H9 (cell line): Measurements from ENCODE around the gene PCSK6. TPM values are rescaled to one million over a fixed set of nuclear protein-coding genes. Genes with fewer than 3 reads are reported as not detected.

Experiments
- DNase-seq: peaks from one replicate; pipeline ENCODE4 v3.0.0-alpha.2; 2017
- H2AFZ ChIP-seq: one replicate; pipeline ENCODE4 v1.6.1; 2013; ENCODE audit warnings: mild to moderate bottlenecking, low read length, control low read depth, moderate library complexity
- H2AK5ac ChIP-seq: 2 replicates; pipeline ENCODE4 v1.6.1; 2013; ENCODE audit warnings: low read length, control low read depth, mixed read lengths; ENCODE audit not compliant: insufficient read length
- H2BK120ac ChIP-seq: one replicate; pipeline ENCODE4 v1.6.1; 2013; ENCODE audit warnings: low read depth, mild to moderate bottlenecking, low read length, control low read depth, inconsistent platforms; ENCODE audit not compliant: poor library complexity, severe bottlenecking
- H2BK12ac ChIP-seq: 2 replicates; pipeline ENCODE4 v1.6.1; 2013; ENCODE audit warnings: low read length, control low read depth, mixed read lengths, low read depth; ENCODE audit not compliant: insufficient read length
- H2BK15ac ChIP-seq: 2 replicates; pipeline ENCODE4 v1.6.1; 2013; ENCODE audit warnings: low read depth, low read length, control low read depth
- H2BK20ac ChIP-seq: one replicate; pipeline ENCODE4 v1.6.1; 2013; ENCODE audit warnings: low read depth, mild to moderate bottlenecking, low read length, control low read depth, inconsistent platforms; ENCODE audit not compliant: poor library complexity, severe bottlenecking
- H2BK5ac ChIP-seq: 2 replicates; pipeline ENCODE4 v1.6.1; 2013; ENCODE audit warnings: low read length, control low read depth, mixed read lengths; ENCODE audit not compliant: insufficient read length
- H3K14ac ChIP-seq: 2 replicates; pipeline ENCODE4 v1.6.1; 2013; ENCODE audit warnings: low read length, control low read depth; ENCODE audit not compliant: insufficient read depth
- H3K18ac ChIP-seq: 2 replicates; pipeline ENCODE4 v1.6.1; 2013; ENCODE audit warnings: low read depth, mild to moderate bottlenecking, mixed read lengths, low read length, control low read depth; ENCODE audit not compliant: insufficient read length
- H3K23ac ChIP-seq: 2 replicates; pipeline ENCODE4 v1.6.1; 2013; ENCODE audit warnings: low read length, control low read depth, mixed read lengths, low read depth; ENCODE audit not compliant: insufficient read length
- H3K23me2 ChIP-seq: 2 replicates; pipeline ENCODE4 v1.6.1; 2013; ENCODE audit warnings: low read depth, mild to moderate bottlenecking, mixed read lengths, low read length, control low read depth; ENCODE audit not compliant: insufficient read length, poor library complexity, severe bottlenecking
- H3K27ac ChIP-seq: 2 replicates; pipeline ENCODE4 v1.5.1; 2013; ENCODE audit warnings: low read length, control low read depth, mixed read lengths, low read depth; ENCODE audit not compliant: insufficient read length
- H3K27me3 ChIP-seq: 2 replicates; pipeline ENCODE4 v1.6.1; 2013; ENCODE audit warnings: low read length, control low read depth, inconsistent platforms; ENCODE audit not compliant: insufficient read depth
- H3K4ac ChIP-seq: 2 replicates; pipeline ENCODE4 v1.6.1; 2013; ENCODE audit warnings: low read depth, mild to moderate bottlenecking, control low read depth, inconsistent platforms, low read length, moderate library complexity
- H3K4me1 ChIP-seq: 2 replicates; pipeline ENCODE4 v1.6.1; 2013; ENCODE audit warnings: low read length, control low read depth, inconsistent platforms; ENCODE audit not compliant: insufficient read depth
- H3K4me2 ChIP-seq: 2 replicates; pipeline ENCODE4 v1.6.1; 2013; ENCODE audit warnings: low read length, control low read depth, mixed read lengths; ENCODE audit not compliant: insufficient read length, insufficient read depth
- H3K56ac ChIP-seq: 2 replicates; pipeline ENCODE4 v1.6.1; 2013; ENCODE audit warnings: low read depth, mild to moderate bottlenecking, mixed read lengths, low read length, control low read depth; ENCODE audit not compliant: insufficient read length
- H3K79me1 ChIP-seq: 2 replicates; pipeline ENCODE4 v1.6.1; 2013; ENCODE audit warnings: low read depth, mild to moderate bottlenecking, moderate library complexity, low read length, control low read depth, inconsistent platforms; ENCODE audit not compliant: insufficient read depth, poor library complexity, severe bottlenecking
- H3K79me2 ChIP-seq: 2 replicates; pipeline ENCODE4 v1.6.1; 2013; ENCODE audit warnings: low read length, control low read depth, inconsistent platforms; ENCODE audit not compliant: insufficient read depth
- H3K9ac ChIP-seq: 2 replicates; pipeline ENCODE4 v1.6.1; 2013; ENCODE audit warnings: low read length, control low read depth, mixed read lengths; ENCODE audit not compliant: insufficient read length; ENCODE audit errors: extremely low read depth
- H3K9me3 ChIP-seq: one replicate; pipeline ENCODE4 v1.6.1; 2013; ENCODE audit warnings: low read depth, low read length, inconsistent platforms; ENCODE audit not compliant: control insufficient read depth
- H3T11ph ChIP-seq: one replicate; pipeline ENCODE4 v1.6.1; 2013; ENCODE audit warnings: mild to moderate bottlenecking, low read length, control low read depth, inconsistent platforms
- H4K20me1 ChIP-seq: one replicate; pipeline ENCODE4 v1.6.1; 2013; ENCODE audit not compliant: control insufficient read depth, insufficient read length, insufficient read depth
- H4K5ac ChIP-seq: 2 replicates; pipeline ENCODE4 v1.6.1; 2013; ENCODE audit warnings: low read depth, mild to moderate bottlenecking, mixed read lengths, low read length, control low read depth; ENCODE audit not compliant: insufficient read length
- H4K8ac ChIP-seq: replicated peaks from 2 replicates; pipeline ENCODE4 v1.6.1; 2013; ENCODE audit warnings: low read length, control low read depth, mixed read lengths, low read depth; ENCODE audit not compliant: insufficient read length
- H4K91ac ChIP-seq: 2 replicates; pipeline ENCODE4 v1.6.1; 2013; ENCODE audit warnings: low read depth, mild to moderate bottlenecking, moderate library complexity, mixed read lengths, low read length, control low read depth; ENCODE audit not compliant: insufficient read length
- H3K27ac Mint-ChIP-seq, 3 experiments: 2 replicates in 2 of 3; 3 replicates in 1 of 3; pipeline ENCODE4 v1.8.0; 2020 to 2021; ENCODE audit warnings: mixed read lengths in 3 of 3, mild to moderate bottlenecking in 1 of 3, moderate library complexity in 1 of 3
- H3K27me3 Mint-ChIP-seq: 2 replicates; pipeline ENCODE4 v1.8.0; 2021; ENCODE audit warnings: low read depth, mild to moderate bottlenecking, moderate library complexity, mixed read lengths
- H3K36me3 Mint-ChIP-seq, 3 experiments: 2 replicates in 2 of 3; 3 replicates in 1 of 3; pipeline ENCODE4 v1.8.0; 2020 to 2021; ENCODE audit warnings: low read depth in 3 of 3, mixed read lengths in 3 of 3; ENCODE audit not compliant: insufficient read depth in 1 of 3
- H3K4me1 Mint-ChIP-seq, 2 experiments: 2 replicates each; pipeline ENCODE4 v1.8.0; 2020; ENCODE audit warnings: mixed read lengths in 2 of 2
- H3K4me3 Mint-ChIP-seq, 2 experiments: 2 replicates in 1 of 2; 3 replicates in 1 of 2; pipeline ENCODE4 v1.8.0; 2020 to 2021; ENCODE audit warnings: mild to moderate bottlenecking in 2 of 2, mixed read lengths in 2 of 2, moderate library complexity in 1 of 2
- H3K9me3 Mint-ChIP-seq, 2 experiments: 2 replicates in 1 of 2; 3 replicates in 1 of 2; pipeline ENCODE4 v1.8.0; 2020; ENCODE audit warnings: mild to moderate bottlenecking in 2 of 2, mixed read lengths in 2 of 2, moderate library complexity in 1 of 2
- CTCF ChIP-seq: fragments of 200-600 bp; sonication (generic); conservative IDR thresholded peaks from 3 replicates; pipeline ENCODE4 v1.8.0; 2021; ENCODE audit warnings: antibody characterized with exemption, mild to moderate bottlenecking
- WGBS: extraction: QIAGEN DNeasy Blood & Tissue Kit; methylation state at CpG from one replicate; pipeline ENCODE4 v1.1.7; 2013; ENCODE audit warnings: missing lambda C conversion rate, low lambda C conversion rate, mixed read lengths; ENCODE audit not compliant: insufficient read length; ENCODE audit errors: extremely low coverage; 5-methylcytosine and 5-hydroxymethylcytosine counted together
- total RNA-seq: library from RNA; stranded (reverse); gene quantifications from 2 replicates; pipeline ENCODE4 v1.2.1, GENCODE V29; 2021

PCSK6 gene
- total RNA-seq, 1 experiment from 2014 or later = 4.0 TPM

GRCh38 chr15:101314336-101315125 is 175.0 kb downstream of the PCSK6 start:
- H2BK5ac ChIP-seq = no peak overlapping the region
- H3K27ac Mint-ChIP-seq = peak overlapping the region in 1 of 3 experiments; percentile 80; a peak in 1 of 7 replicates
- H3K14ac ChIP-seq = peak overlapping the region; percentile 29; the same call in 1 of the 2 replicates

More at GRCh38 chr15:101314336-101315125, 175.0 kb downstream of the PCSK6 start:
- Histone ChIP-seq H2AFZ (no peak overlapping the region), H3K27ac (no peak overlapping the region), H3K9me3 (no peaks in the 10 kb centered on the region), H3K56ac (no peak overlapping the region), H4K8ac (no peak overlapping the region), H2BK12ac (no peak overlapping the region), H3K9ac (no peak overlapping the region), H2BK20ac (no peak overlapping the region), H3K23me2 (no peaks in the 10 kb centered on the region), H2AK5ac (no peak overlapping the region), H3K23ac (no peak overlapping the region), H4K91ac (no peak overlapping the region), H3K4ac (no peak overlapping the region), H3K4me1 (no peaks in the 10 kb centered on the region), H3K79me2 (no peaks in the 10 kb centered on the region), H4K5ac (no peak overlapping the region), H3T11ph (no peak overlapping the region), H2BK15ac (no peak overlapping the region), H3K18ac (no peak overlapping the region), H3K27me3 (no peaks in the 10 kb centered on the region), H4K20me1 (no peaks in the 10 kb centered on the region), H3K4me2 (no peak overlapping the region), H2BK120ac (no peak overlapping the region), H3K79me1 (no peaks in the 10 kb centered on the region)
- no peaks in the 10 kb centered on the region; a peak in 1 of 5 replicates for H3K9me3 Mint-ChIP-seq
- no peaks in the 10 kb centered on the region for H3K4me1 Mint-ChIP-seq
- no peak overlapping the region for H3K4me3 Mint-ChIP-seq
- no CpG with 5 or more reads among the region's 19 CpGs for WGBS
- no peaks in the 10 kb centered on the region for H3K36me3 Mint-ChIP-seq
- peak; percentile 23 for DNase-seq
- H3K27me3 Mint-ChIP-seq = peaks cover 12% of the 10 kb centered on the region
- TF ChIP-seq CTCF = no peak
